HG03159 (cell line): ENCODE measurements around the gene LZTS3.
"Not testable (repeated sequence)": the region's sequence is repeated elsewhere in the genome, so short reads cannot be mapped to it uniquely, and the experiment has no call there.

Source experiments
- ATAC-seq: cut with Tn5 transposase; IDR thresholded peaks from one replicate; pipeline ENCODE4 v1.9.1; 2021; ENCODE audit warnings: mild to moderate bottlenecking, moderate library complexity; ENCODE audit not compliant: unreplicated experiment

The LZTS3 gene

GRCh38 chr20:3168829-3169590 lies 4.3 kb downstream of the LZTS3 start:
- ATAC-seq = no peak

- ATAC-seq = no peak
Observed at GRCh38 chr20:3168079-3168828, 5.1 kb downstream of the LZTS3 start.

- ATAC-seq = no peak
Observed at GRCh38 chr20:3167738-3168078, 5.6 kb downstream of the LZTS3 start.

- ATAC-seq = no peak
Observed at GRCh38 chr20:3166913-3167342, 6.4 kb downstream of the LZTS3 start.

- ATAC-seq = no peak
Observed at GRCh38 chr20:3166338-3166912, 6.9 kb downstream of the LZTS3 start.

- no peak for ATAC-seq
Observed at GRCh38 chr20:3165473-3166337, 7.6 kb downstream of the LZTS3 start.

- no peak for ATAC-seq
Observed at GRCh38 chr20:3164763-3165410, 8.5 kb downstream of the LZTS3 start.

- no peak for ATAC-seq
Observed at GRCh38 chr20:3164043-3164762, 9.1 kb downstream of the LZTS3 start.

- no peak for ATAC-seq
Observed at GRCh38 chr20:3163099-3164042, 10.0 kb downstream of the LZTS3 start.

GRCh38 chr20:3162080-3162611 lies 11.2 kb downstream of the LZTS3 start:
- no peak for ATAC-seq

- ATAC-seq = no peak
Observed at GRCh38 chr20:3161316-3162079, 11.9 kb downstream of the LZTS3 start.

GRCh38 chr20:3160418-3160817 lies 12.9 kb downstream of the LZTS3 start:
- ATAC-seq = no peak

- ATAC-seq = no peak
Observed at GRCh38 chr20:3158968-3159431, 14.3 kb downstream of the LZTS3 start.

GRCh38 chr20:3157817-3158216 lies 15.5 kb downstream of the LZTS3 start:
- no peak for ATAC-seq

GRCh38 chr20:3156811-3157619 lies 16.3 kb downstream of the LZTS3 start:
- ATAC-seq = peak; percentile 61

- not testable (repeated sequence) for ATAC-seq
Observed at GRCh38 chr20:3152057-3152644, 21.2 kb downstream of the LZTS3 start.
